Measurements from ENCODE around the gene SLC41A3.

Gene SLC41A3

DNA sequence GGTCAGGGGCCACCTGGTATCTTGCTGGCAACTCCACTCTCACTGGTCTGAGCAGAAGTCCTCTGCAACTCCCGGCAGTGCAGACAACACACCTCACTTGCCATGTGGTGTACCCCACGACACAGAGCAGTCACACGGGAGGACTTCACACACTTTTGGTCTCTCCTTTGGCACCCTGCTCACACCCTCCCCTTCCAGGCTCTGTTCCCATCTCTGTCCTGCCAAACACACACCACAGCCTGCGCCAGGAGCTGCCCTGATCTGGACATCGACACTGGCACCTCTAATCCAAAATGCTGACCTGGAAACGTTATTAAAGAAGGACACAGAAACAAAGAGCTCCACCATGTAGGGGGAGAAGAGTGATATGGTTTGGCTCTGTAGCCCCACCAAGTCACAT lies 57.2 kb downstream of the SLC41A3 start:
- no peak for DNase-seq (ENCODE audit: low read depth)

DNA sequence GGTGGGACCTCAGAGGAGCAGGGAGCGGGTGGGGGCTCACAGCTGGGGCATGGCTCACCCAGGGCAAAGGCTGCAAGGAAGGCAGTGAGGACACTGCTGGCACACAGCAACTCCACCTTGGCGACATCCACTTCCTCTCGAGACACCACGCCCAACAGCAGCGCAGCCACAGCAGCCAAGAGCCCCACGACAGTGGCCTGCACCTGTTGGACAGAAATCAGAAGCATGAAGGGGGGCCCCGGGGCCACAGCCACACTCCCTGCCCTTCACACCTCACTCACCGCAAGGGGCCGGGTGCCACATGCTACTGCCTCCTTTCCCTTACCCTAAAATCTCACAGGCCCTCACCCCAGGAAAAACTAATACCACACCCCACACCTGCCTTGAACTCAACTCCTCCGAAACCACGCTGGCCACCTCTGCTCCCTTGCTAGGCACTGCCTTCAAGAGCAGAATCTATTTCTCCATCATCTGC lies 57.6 kb downstream of the SLC41A3 start:
- no peak for DNase-seq (ENCODE audit: low read depth)

DNA sequence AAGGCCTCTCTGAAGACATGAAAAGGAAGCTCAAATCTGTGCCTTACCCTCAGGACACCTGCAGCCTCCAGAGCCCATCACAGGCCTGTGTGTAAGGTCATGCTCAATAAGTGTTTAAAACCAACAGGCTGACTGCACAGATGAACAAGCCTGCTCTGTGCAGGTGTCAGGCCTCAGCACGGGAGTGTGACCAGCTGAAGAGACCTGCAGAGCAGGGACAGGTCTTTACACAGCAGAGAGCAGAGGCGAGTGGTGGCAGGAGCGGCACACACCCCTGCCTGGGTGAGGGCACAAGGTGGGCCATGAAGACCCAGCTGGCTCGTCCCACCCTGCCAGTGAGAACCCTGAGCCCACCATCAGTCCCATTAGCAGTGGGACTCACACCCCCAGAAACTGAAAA lies 58.1 kb downstream of the SLC41A3 start:
- DNase-seq (ENCODE audit: low read depth): no peak

DNA sequence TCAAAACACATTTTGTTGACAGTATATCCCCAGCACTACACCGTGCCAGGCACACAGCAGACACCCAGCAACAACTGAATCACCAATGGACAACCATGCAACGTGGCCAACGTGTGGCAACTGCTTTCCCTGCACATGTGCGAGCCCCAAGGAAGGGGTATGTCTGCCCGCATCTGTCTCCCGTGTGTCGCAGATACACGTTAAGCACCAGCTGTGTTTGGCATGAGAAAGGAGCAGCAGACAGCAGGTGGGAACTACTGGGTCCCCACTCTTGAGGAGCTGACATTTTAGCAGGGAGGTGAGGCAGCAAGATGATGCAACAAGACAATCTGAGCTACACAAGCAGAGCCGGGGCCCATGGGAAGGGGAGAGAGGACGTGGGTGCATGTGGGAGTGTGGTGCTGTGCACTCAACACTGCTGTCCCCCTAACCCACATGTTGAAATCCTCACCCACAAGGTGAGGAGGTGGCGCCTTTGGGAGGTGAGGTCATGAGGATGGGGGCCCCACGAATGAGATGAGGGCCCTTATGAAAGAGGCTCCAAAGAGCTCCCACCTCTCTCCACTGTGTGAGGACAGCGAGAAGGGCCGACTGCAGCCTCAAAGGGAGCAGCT lies 58.7 kb downstream of the SLC41A3 start:
- no peak for DNase-seq (ENCODE audit: low read depth)

DNA sequence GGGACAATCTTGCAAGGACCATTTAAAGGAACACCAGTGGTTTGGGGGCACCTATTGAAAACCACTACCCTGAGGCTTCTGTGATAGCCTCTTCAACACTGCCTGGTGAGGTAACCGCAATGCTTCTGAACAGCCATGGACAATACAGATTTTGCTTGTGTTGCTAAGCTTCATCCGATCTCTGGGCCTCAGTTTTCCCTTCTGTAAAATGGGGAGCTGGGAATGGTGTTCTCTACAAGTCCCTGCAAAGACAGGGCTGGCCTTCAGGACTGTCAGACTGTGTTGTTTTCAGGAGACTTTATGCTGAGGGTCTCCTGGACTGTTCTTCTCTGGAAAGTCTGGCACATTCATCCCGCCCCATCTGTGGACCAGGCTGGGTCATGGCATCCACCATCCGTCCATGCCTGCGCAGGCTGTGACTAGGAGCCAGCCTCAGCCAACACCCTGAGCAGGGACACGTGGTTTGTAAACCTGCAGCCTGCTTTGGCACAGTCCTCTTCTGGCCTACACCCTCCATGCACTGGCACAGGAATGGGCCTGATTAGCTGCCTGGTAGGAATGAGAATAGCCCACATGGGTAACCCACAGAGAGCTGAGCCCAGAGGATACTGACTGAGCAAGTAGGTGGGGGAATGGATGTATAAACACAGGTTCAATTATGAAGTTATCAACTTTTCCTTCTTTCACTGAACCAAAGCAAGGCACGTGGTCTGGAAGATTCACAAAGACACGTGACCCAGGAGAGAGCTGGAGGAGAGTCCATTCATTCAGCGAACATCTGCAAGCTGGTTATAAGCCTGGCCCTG lies 59.7 kb downstream of the SLC41A3 start:
- no peak for DNase-seq (ENCODE audit: low read depth)

DNA sequence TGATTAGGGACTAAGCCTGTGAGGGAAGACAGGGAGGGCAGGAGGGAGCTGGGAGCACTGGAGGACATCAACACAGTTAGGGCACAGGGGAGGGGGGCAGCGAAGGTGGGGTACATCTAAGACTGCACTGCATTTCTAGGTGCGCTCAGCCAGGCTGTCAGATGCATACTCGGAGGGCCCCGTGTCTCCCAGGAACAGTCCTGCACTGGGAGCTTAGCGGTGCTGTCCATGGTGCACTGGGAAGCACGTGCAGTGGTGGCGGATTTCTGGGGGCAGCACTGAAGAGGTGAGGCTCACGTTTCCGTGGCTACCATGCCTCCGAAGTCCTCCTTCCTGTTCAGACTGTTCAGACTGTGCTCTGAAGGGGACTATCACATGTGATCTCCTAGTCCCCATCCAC lies 60.5 kb downstream of the SLC41A3 start:
- no peak for DNase-seq (ENCODE audit: low read depth)

DNA sequence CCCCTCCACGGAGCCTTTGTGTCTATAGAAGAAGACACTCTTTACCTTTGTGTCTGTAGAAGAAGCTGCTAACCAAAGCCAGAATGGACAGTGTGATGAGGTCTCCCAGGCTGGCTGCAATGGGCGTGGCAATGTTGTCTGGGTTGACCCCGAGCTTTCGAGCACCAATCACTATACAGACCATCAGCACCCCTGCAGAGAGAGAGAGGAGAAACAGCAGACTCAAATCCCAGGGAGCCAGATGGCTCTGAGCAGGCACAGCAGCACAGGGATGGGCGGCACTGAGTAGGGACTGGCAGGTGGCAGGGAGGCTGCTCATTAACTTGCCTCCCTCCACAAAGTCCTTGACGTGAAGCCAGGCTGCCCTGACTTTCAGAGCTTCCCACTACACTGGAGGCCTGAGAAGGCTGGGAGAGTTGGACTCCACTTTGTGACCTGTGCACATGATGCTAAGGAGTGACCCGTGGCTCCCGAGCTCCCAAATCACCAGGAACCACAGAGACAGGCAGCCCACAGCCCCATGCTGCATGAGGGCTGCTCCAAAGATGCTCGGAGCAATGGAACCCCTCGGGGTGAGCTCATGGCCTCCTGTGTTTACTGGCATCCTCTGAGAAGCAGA lies 61.1 kb downstream of the SLC41A3 start:
- no peak for DNase-seq (ENCODE audit: low read depth)

DNA sequence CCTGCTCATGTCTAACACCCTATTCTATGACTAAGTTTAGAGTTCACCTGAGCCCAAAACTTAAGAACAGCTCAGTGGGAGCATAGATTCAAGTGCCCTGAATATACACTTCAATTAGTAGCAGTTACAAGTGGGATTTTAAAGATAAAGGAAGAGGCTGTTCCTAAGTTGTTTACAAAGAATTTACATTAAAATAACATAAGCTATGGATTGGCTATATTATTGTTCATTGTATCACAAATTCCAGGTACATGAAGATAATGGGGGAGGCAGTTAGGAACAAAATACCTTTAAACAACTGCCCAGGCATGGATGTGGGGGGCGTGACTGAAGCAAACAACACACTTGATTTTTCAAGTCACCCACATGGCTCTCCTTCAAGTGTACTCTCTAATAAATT lies 62.2 kb downstream of the SLC41A3 start:
- no peak for DNase-seq (ENCODE audit: low read depth)

DNA sequence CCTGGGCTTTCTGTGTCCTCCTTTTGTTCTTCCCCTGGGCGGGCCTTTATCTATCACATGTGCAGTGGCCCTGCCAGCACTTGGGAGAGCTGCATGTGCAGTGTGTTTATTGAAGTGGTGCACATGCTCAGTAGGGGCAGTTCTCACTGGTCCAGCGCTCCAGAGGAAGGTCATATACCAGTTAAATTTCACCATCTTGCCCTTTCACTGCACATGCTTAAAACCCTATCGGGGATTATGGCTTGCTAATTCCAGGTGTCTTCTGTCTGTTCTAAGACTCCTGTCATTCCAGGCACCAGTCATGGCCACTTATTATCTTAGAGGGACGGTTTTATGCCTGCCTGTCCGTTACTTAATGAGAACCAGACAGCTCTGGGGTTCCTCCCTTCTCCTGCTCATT lies 62.7 kb downstream of the SLC41A3 start:
- no peak for DNase-seq (ENCODE audit: low read depth)

DNA sequence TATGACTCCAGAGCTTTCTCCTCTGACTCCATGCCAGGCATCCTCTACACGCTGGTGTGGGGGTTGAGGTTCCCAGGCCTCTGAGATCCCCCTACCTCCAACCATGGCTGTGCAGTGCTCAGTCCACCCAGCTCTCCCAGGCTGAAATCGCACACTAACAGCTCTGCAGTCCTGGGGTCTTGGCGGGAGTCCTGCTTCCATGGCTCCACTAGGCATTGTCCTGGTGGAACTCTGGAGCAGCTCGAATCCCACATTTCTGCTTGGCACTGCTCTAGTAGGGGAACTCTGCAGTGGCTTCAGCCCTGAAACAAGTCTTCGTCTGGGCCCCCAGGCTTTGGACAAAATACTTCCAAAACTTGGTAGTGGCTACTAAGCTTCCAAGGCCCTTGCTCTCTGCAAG lies 64.2 kb downstream of the SLC41A3 start:
- DNase-seq (ENCODE audit: low read depth): no peak

DNA sequence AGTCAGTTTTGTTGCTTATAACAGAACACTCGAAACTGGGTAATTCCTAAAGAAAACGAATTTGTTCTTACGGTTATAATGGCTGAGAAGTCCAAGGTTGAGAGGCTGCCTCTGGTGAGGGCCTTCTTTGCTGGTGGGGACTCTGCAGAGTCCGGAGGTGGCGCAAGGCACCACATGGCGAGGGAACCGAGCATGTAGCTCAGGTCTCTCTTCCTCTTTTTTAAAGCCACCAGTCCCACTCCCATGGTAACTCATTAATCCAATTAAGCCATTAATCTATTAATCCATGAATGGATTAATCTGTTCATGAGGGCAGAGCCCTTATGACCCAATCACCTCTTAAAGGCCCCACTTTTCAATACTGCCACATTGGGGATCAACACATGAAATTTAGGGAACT lies 64.9 kb downstream of the SLC41A3 start:
- DNase-seq (ENCODE audit: low read depth): no peak

DNA sequence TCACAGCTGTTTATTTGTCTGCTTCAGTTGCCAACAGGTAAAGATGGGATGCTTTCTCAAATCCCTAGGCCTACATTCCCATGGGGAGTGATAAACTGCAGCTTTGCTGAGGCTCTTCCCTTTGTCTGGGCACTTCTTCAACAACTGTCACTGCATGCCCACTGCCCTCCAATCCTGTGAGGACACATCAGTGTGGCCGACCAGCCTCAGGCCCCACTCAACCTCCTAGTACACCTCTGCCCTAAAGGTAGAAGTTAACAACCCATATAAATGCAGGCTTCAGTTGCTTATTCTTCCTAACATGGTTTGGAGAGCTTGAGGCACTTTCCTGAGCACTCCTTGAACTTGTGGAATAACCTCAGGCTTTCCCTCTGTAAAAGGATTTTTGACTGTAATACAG lies 65.4 kb downstream of the SLC41A3 start:
- DNase-seq (ENCODE audit: low read depth): no peak

DNA sequence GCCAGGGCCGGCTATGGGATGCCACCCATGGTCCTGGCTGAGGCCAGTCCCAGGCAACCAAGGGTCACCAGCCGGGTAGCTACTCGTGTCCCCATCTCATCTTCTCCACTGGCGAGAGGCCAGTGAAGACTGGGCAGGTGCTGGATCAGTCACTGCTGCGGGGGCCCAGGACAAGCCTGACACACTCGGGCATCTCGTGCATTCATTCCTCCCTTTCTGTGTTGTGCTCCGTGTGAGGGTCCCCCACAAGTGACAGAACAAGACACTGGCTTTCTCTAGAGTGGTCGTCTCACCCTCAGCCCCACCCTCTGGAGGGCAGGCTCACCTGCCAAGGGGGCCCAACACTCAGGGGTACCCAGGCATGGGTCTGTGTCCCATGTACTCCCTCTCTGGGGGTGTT lies 66.6 kb downstream of the SLC41A3 start:
- DNase-seq (ENCODE audit: low read depth): no peak

DNA sequence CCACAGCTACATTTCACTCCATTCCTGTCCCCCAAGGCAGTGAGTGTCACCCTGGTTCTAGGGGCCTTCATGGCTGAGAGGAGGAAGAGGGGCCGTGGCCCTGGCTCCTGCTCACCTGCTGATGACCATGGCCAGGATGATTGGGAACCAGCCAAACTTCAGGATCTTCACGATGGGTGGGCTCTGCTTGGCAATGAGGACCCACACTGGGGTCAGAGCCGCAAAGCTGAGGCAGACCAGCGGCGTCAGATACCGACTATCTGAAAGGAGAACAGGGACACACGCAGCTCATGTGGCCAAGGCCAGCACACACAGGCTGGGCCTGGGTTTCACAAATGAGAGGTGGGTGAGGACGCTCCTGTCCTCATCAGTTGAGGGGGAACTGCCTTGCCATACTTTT lies 67.3 kb downstream of the SLC41A3 start:
- DNase-seq (ENCODE audit: low read depth): no peak

DNA sequence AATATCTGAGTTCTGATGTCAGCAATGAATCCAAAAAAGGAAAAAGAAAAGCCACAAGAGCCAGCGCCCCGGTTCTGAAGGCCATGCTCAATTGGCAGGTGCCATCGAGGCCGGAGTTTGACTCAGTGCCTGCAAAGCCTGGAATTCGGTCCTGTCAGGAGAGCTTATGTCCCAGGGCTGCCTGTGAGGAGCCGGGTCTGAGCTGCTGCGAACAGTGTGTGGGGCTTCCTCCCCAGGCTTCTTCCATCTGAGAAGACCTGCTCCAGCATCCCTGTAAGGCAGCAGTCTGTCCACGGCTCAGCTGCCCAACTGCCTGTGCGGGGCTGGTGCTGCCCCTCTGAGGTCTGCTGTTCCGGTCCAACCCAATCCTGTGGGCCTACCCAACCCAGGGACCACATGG lies 68.8 kb downstream of the SLC41A3 start:
- DNase-seq (ENCODE audit: low read depth): no peak

DNA sequence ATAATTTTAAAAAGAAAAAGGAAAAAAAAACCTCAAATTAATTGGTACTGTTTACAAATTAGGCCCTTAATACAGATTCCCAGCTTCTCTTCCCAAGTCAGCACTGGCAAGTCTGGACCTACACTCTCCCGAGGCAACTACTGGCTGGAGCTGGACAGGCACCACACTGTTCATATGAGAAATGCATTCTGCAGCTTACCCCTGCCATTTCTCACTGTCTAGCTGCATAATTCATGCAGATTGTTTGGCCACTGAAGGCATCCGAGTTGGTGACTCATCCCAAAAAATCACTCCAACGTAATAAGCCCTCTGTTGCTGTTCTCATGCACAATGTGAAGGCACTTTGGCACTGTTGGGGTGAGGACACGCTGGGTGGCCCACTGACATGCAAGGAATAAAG lies 69.7 kb downstream of the SLC41A3 start:
- no peak for DNase-seq (ENCODE audit: low read depth)

DNA sequence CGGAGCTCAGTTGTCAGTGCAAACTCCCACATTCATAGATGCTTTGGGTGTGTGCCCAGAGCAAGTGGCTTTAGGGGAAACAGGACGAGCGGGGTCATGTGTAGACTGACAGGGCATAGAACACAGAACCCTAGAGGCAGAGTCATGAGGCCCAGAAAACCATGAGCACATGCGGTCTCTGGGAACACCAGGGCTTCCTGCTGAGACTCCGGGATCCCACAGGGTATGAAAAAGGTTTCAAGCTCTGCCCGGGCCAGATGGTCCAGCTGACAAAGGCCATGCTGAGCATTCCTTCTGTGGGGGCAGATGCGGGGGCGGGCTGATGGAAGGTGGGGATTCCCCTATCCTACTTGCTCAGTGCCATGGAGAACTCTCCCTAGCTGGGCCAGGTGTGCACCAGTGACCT lies 70.2 kb downstream of the SLC41A3 start:
- DNase-seq (ENCODE audit: low read depth): no peak

DNA sequence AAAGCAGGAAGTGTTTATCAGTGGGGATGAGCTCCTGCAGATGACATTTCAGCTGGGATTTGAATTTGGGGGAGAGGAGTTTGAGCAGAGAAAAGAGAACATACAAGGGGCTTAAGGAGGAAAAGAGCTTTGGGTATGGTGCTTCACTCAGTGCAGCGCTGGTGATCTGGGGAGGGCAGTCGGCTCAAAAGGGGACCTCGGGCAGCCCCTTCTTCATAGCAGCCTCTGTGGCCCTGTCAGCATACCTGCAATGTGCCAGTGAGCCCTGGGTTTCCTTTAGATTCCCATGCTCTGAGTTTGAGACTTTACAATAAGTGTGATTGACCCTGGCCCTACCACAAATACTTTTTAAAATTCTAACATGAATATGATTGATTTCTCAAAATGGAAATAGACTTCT lies 74.7 kb downstream of the SLC41A3 start:
- no peak for DNase-seq (ENCODE audit: low read depth)

DNA sequence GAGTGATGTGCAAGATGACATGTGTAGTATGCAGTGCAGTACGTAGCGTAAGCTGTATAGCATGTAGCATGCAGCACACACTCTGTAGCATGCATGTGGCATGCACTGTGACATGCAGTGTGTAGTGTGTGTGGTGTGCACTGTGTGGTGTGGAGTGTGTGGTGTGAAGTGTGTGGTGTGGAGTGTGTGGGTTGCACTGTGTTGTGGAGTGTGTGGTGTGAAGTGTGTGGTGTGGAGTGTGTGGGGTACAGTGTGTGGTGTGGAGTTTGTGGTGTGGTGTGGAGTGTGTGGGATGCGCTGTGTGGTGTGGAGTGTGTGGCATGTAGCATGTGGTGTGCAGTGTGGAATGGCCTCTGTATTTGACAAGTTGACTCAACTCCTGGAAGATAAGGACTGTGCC lies 75.7 kb downstream of the SLC41A3 start:
- DNase-seq (ENCODE audit: low read depth): no peak

DNA sequence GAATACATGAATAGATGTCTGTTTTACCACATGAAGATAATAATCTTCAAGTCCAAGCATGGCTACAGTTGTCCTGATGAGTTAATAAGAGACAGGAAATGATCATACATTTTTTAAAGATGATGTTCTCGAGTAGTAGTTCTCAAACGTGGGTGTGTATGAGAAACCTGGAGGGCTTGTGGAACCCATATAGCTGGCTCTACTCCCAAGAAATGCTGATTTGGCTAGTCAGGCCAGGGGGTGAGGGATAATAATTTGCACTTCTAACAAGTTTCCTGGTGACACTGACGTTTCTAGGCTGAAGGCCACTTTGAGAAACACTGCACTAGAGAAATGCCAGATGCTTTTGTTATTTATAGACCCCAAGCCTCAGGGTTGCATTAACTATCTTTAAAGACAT lies 78.0 kb downstream of the SLC41A3 start:
- DNase-seq (ENCODE audit: low read depth): no peak

DNA sequence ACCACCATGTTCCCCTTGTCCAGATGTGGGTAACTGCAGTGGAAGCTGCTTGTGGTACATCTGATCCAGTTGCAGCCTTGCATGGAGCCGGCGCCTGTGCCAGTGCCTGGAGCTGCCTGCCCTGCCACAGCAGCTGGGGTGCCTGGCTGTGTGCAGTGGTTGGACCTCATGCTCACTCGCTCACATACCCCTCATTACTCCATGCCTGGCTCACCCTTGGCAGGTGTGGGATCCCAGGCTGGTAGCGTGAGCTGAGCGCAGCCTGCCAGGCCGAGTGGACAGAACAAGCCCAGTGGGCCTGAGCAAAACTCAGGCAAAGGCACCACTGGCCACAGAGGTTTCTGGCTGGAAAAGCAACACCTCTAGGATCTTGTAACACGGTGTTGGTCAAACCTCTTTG lies 79.2 kb downstream of the SLC41A3 start:
- DNase-seq (ENCODE audit: low read depth): no peak

DNA sequence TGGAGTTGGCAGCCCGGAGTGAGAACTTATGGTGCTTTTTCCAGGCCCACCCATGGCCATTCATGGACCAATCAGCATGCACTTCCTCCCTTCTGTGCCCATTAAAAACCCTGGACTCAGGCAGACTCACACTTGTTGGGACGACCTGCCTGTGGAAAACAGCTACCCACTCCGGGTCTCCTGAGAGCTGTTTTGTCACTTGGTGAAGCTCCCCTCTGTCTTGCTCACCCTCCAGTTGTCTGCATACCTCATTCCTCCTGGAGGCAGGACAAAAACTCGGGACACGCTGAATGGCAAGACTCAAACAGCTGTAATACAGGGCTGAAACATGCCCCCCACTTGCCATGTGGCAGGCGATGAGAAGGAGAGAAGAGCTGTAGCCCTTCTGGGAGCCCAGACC lies 79.7 kb downstream of the SLC41A3 start:
- no peak for DNase-seq (ENCODE audit: low read depth)

DNA sequence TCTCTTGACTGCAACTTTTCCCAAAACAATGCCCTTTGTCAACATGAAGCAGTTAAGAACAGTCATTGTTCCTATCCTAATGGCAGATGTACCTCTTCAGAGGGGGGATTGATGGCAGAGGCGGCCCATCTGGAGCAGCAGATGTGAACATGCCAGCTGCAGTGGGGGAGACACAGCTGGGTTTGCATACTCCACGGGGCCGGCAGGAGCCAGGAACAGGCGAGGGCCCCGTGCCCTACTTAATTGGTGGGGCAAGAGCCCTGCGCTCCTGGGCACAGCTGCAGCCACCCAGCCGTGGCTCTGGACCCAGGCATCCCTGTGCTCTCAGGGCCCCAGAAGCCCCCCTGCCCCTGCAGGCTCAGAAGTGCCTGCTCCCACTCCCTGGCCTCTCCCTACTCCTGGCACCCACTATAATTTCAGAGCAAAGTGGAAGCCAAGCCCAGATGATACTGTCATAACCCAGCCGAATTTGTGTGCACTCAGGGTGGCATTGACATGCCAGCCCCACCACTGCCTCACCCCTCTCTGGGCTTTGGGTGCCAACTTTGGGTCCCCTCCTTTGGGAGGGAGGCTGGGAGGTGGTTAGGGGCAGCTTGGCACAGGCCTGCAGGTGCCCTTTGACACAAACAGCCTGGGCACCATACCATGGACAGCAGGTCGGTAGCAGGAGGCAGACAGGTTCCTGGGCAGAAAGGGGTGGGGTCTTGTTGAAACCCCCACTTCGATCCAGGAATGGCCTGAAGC lies 80.3 kb downstream of the SLC41A3 start:
- DNase-seq (ENCODE audit: low read depth): no peak

Data from T follicular helper cell (primary cell).